ENCODE measurements around the gene CDYL.
"Not testable (repeated sequence)": the region's sequence is repeated elsewhere in the genome, so short reads cannot be mapped to it uniquely, and the experiment has no call there.

CDYL gene

GRCh38 chr6:5003604-5004372 lies 227.6 kb downstream of the CDYL start, which contains the start of gene RPP40:
RPP40 (minus strand) TSS chr6:5004037; CDS start chr6:5004002, 35 bp downstream.
- DNase-seq (ENCODE audit: low spot score): peak; percentile 81

- DNase-seq (ENCODE audit: low spot score): no peak
These were observed 228.3 kb downstream of the CDYL start for GRCh38 chr6:5004373-5005037.

DNA sequence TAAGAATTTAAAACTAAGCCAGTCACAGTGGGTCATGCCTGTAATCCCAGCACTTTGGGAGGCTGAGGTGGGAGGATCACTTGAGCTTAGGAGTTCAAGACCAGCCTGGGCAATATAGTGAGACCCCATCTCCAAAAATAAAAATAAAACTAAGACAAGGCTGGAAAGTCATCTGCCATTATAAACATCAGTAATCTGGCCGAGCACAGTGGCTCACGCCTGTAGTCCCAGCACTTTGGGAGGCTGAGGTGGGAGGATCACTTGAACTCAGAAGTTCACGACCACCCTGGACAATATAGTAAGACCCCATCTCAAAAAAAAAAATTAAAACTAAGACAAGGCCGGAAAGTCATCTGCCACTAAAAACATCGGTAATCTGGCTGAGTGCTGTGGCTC lies 228.8 kb downstream of the CDYL start:
- DNase-seq (ENCODE audit: low spot score): not testable (repeated sequence)

Data from HuH-7 (cell line).